ENCODE measurements around the gene MLH1.
"Not testable (repeated sequence)": the region's sequence is repeated elsewhere in the genome, so short reads cannot be mapped to it uniquely, and the experiment has no call there.

MLH1 gene

GRCh38 chr3:37040231-37040630, 46.9 kb downstream of the MLH1 start:
- no peak for DNase-seq (ENCODE audit: low spot score)
- ATAC-seq (ENCODE audit: low read depth): no peak; the same call in 2 of the 3 replicates
- Histone ChIP-seq H3K27ac (ENCODE audit: poor library complexity, severe bottlenecking) (no peak overlapping the region), H3K36me3 (ENCODE audit: low read depth) (peaks cover 94% of the 10 kb centered on the region), H3K27me3 (ENCODE audit: insufficient read depth, poor library complexity, severe bottlenecking) (no peaks in the 10 kb centered on the region), H3K4me1 (ENCODE audit: insufficient read depth, poor library complexity, severe bottlenecking) (no peaks in the 10 kb centered on the region), H3K9me3 (ENCODE audit: severe bottlenecking) (peaks cover 2% of the 10 kb centered on the region), H3K4me3 (ENCODE audit: severe bottlenecking) (no peak overlapping the region)
- no peak for TF ChIP-seq CTCF (IDR thresholded peaks at IDR 0.05; ENCODE audit: poor library complexity, severe bottlenecking)

GRCh38 chr3:37041546-37042195, 48.4 kb downstream of the MLH1 start:
- DNase-seq (ENCODE audit: low spot score): no peak
- no peak overlapping the region for H3K27ac ChIP-seq (ENCODE audit: poor library complexity, severe bottlenecking)
- H3K36me3 ChIP-seq (ENCODE audit: low read depth): peaks cover 88% of the 10 kb centered on the region
- no peak for TF ChIP-seq CTCF (IDR thresholded peaks at IDR 0.05; ENCODE audit: poor library complexity, severe bottlenecking)
- H3K9me3 ChIP-seq (ENCODE audit: severe bottlenecking): no peaks in the 10 kb centered on the region
- no peaks in the 10 kb centered on the region for H3K27me3 ChIP-seq (ENCODE audit: insufficient read depth, poor library complexity, severe bottlenecking)
- no peaks in the 10 kb centered on the region for H3K4me1 ChIP-seq (ENCODE audit: insufficient read depth, poor library complexity, severe bottlenecking)
- no peak for ATAC-seq (ENCODE audit: low read depth)
- H3K4me3 ChIP-seq (ENCODE audit: severe bottlenecking): no peak overlapping the region

GRCh38 chr3:37042712-37043111, 49.4 kb downstream of the MLH1 start:
- peaks cover 90% of the 10 kb centered on the region for H3K36me3 ChIP-seq (ENCODE audit: low read depth)

GRCh38 chr3:37050282-37050681, 57.0 kb downstream of the MLH1 start:
- no peak for ATAC-seq (ENCODE audit: low read depth)
- peaks cover 92% of the 10 kb centered on the region for H3K36me3 ChIP-seq (ENCODE audit: low read depth)

More at GRCh38 chr3:37042712-37043111, 49.4 kb downstream of the MLH1 start:
- H3K4me3 ChIP-seq (ENCODE audit: severe bottlenecking); H3K27me3 ChIP-seq (ENCODE audit: insufficient read depth, poor library complexity, severe bottlenecking); DNase-seq (ENCODE audit: low spot score); H3K4me1 ChIP-seq (ENCODE audit: insufficient read depth, poor library complexity, severe bottlenecking); H3K27ac ChIP-seq (ENCODE audit: poor library complexity, severe bottlenecking); H3K9me3 ChIP-seq (ENCODE audit: severe bottlenecking); ATAC-seq (ENCODE audit: low read depth): not testable (repeated sequence)

GRCh38 chr3:37052860-37053259, 59.5 kb downstream of the MLH1 start:
- Histone ChIP-seq H3K36me3 (ENCODE audit: low read depth) (peaks cover 83% of the 10 kb centered on the region), H3K4me3 (ENCODE audit: severe bottlenecking) (no peak overlapping the region), H3K4me1 (ENCODE audit: insufficient read depth, poor library complexity, severe bottlenecking) (no peaks in the 10 kb centered on the region), H3K27ac (ENCODE audit: poor library complexity, severe bottlenecking) (no peak overlapping the region), H3K9me3 (ENCODE audit: severe bottlenecking) (no peaks in the 10 kb centered on the region), H3K27me3 (ENCODE audit: insufficient read depth, poor library complexity, severe bottlenecking) (no peaks in the 10 kb centered on the region)
- no peak for DNase-seq (ENCODE audit: low spot score)
- no peak for TF ChIP-seq CTCF (IDR thresholded peaks at IDR 0.05; ENCODE audit: poor library complexity, severe bottlenecking)
- ATAC-seq (ENCODE audit: low read depth): no peak

More at GRCh38 chr3:37050282-37050681, 57.0 kb downstream of the MLH1 start:
- Histone ChIP-seq H3K9me3 (ENCODE audit: severe bottlenecking) (no peaks in the 10 kb centered on the region), H3K4me1 (ENCODE audit: insufficient read depth, poor library complexity, severe bottlenecking) (no peaks in the 10 kb centered on the region), H3K27ac (ENCODE audit: poor library complexity, severe bottlenecking) (no peak overlapping the region), H3K27me3 (ENCODE audit: insufficient read depth, poor library complexity, severe bottlenecking) (no peaks in the 10 kb centered on the region), H3K4me3 (ENCODE audit: severe bottlenecking) (no peak overlapping the region)
- no peak for DNase-seq (ENCODE audit: low spot score)
- no peak for TF ChIP-seq CTCF (IDR thresholded peaks at IDR 0.05; ENCODE audit: poor library complexity, severe bottlenecking)
